K562 (cell line): ENCODE results near the gene RALGAPB. TPM values are rescaled to one million over a fixed set of nuclear protein-coding genes. Genes with fewer than 3 reads are reported as not detected.

Source experiments
- CCNT2 ChIP-seq: IDR thresholded peaks from 2 replicates; pipeline ENCODE4 v1.6.1; 2011; ENCODE audit warnings: borderline replicate concordance, low read depth, mild to moderate bottlenecking, moderate library complexity, mixed read lengths, low read length; ENCODE audit not compliant: insufficient read length; ENCODE audit errors: extremely low read depth
- CTBP1 ChIP-seq: fragments of 450-650 bp; IDR thresholded peaks from 2 replicates; pipeline ENCODE4 v1.6.1; 2016; ENCODE audit warnings: borderline replicate concordance
- FOSL1 ChIP-seq: fragments of 200-800 bp; sonication (Bioruptor generic); conservative IDR thresholded peaks from 2 replicates; pipeline ENCODE4 v1.6.1; 2016; ENCODE audit warnings: missing genetic modification characterization, missing compliant biosample characterization
- HLTF ChIP-seq: fragments of 450-650 bp; IDR thresholded peaks from 2 replicates; pipeline ENCODE4 v1.6.1; 2016
- MXI1 ChIP-seq: IDR thresholded peaks from 2 replicates; pipeline ENCODE4 v1.6.1; 2011; ENCODE audit warnings: low read depth, mild to moderate bottlenecking, improper control_type of control experiment, low read length
- POLR2H ChIP-seq: IDR thresholded peaks from 2 replicates; pipeline ENCODE4 v1.6.1; 2016; ENCODE audit warnings: missing genetic modification characterization, low read depth, mild to moderate bottlenecking, control low read depth, missing compliant biosample characterization, moderate library complexity
- TCF3 ChIP-seq: sonication (generic); formaldehyde crosslinking; IDR thresholded peaks from 2 replicates; pipeline ENCODE4 v1.4.0; 2020; ENCODE audit warnings: mild to moderate bottlenecking, missing genetic modification reagents
- ZFP36 ChIP-seq: fragments of 150-350 bp; IDR thresholded peaks from 2 replicates; pipeline ENCODE4 v1.6.1; 2018; ENCODE audit warnings: low read length, low read depth; ENCODE audit not compliant: partially characterized antibody
- ZNF274 ChIP-seq: IDR thresholded peaks from 2 replicates; pipeline ENCODE4 v1.6.1; 2011; ENCODE audit warnings: low read depth, mild to moderate bottlenecking, low read length, moderate library complexity, borderline replicate concordance
- ZNF444 ChIP-seq: fragments of 250-450 bp; sonication (Bioruptor Pico); IDR thresholded peaks from 2 replicates; pipeline ENCODE4 v1.4.0; 2020; ENCODE audit warnings: mild to moderate bottlenecking, moderate library complexity
- ZNF551 ChIP-seq: fragments of 250-450 bp; sonication (Bioruptor Pico); IDR thresholded peaks from 2 replicates; pipeline ENCODE4 v1.5.0; 2021; ENCODE audit warnings: mild to moderate bottlenecking, moderate library complexity
- ZNF57 ChIP-seq: fragments of 450-650 bp; formaldehyde crosslinking; IDR thresholded peaks from 2 replicates; pipeline ENCODE4 v1.4.0; 2020; ENCODE audit warnings: mild to moderate bottlenecking, moderate library complexity
- polyA plus RNA-seq, 8 experiments: library from polyadenylated mRNA; depleted of rRNA in 4 of 8; stranded (reverse) in 5 of 8; unstranded in 3 of 8; fragments of >200 nt; fragmentation: Nextera tagmentation in 2 of 8; fragmentation: Illumina TruSeq in 1 of 8; extraction: Ambion mirVana in 2 of 8; extraction: Trizol in 1 of 8; gene quantifications; 2 replicates each; pipeline versions ENCODE4 v1.2.1 to v1.2.3, GENCODE V29; 2011 to 2014; ENCODE audit warnings: inconsistent platforms in 1 of 8, missing spikeins in 1 of 8
- total RNA-seq, 7 experiments: library from RNA; depleted of rRNA in 6 of 7; stranded (reverse); fragments of >200 nt in 6 of 7; fragmentation: Illumina TruSeq in 2 of 7; extraction: Trizol in 2 of 7; gene quantifications; 2 replicates each; pipeline versions ENCODE4 v1.2.1 to v1.2.3, GENCODE V29; 2011 to 2021; ENCODE audit warnings: low replicate concordance in 1 of 7
- TF ChIP-seq, protein P1 (sequence below): fragments of 450-650 bp; formaldehyde crosslinking; conservative IDR thresholded peaks from 2 replicates; pipeline ENCODE4 v1.4.0; 2022; ENCODE audit warnings: mild to moderate bottlenecking, missing genetic modification characterization
- TF ChIP-seq, protein P2 (sequence below): fragments of 450-650 bp; IDR thresholded peaks from 2 replicates; pipeline ENCODE4 v1.6.1; 2018; ENCODE audit not compliant: partially characterized antibody
- TF ChIP-seq, protein P3 (sequence below): fragments of 450-650 bp; formaldehyde crosslinking; IDR thresholded peaks from 2 replicates; pipeline ENCODE4 v1.4.0; 2022; ENCODE audit warnings: mild to moderate bottlenecking, moderate library complexity

The RALGAPB gene
- total and polyA plus RNA-seq, 9 of the 15 experiments (the other 6 are each of a cell fraction or from before 2014, with no cell fraction given) = 4.3 to 25.6 (median 13.6) TPM

DNA sequence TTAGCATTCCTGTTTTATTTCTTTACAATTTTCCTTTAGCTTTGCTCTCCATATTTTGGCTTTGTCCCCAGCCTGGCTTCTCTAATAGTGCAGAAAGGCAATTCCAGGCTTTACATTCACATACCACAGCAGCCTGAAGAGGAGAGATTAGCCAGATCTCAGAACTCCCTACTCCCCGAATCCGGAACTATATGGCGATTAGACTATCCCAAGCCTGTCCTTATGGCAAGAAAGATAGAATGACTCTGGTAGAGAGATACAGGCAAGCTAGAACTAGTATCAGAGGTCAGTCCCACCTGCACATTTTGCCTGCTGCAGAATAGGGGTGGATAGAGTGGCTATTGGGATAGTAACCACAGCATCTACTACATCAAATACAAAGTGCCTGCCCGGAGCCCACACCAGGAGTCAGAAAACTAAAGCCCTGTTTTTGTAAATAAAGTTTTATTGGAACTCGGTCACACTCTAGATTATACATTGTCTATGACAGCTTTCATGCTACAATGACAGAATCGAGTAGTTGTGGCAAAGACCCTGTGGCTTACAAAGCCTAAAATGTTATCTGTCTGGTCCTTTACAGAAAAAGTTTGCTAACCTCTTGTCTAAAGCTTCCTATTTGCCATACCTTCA, 91.3 kb downstream of the RALGAPB start (continued):
- TF ChIP-seq ZNF444 (CRISPR knock-in tag) (no peak), ZNF57 (CRISPR knock-in tag) (no peak), FOSL1 (tag) (peak; percentile 53), TCF3 (peak; percentile 97), POLR2H (tag) (no peak), MXI1 (0 out of 2 replicates have a peak, but pooled peaks have one; percentile 35), ZFP36 (no peak), CCNT2 (peak; percentile 59), CTBP1 (peak; percentile 64), ZNF274 (peak; percentile 65; the same call in 1 of the 2 replicates), HLTF (peak; percentile 75; the same call in 1 of the 2 replicates), ZNF551 (CRISPR knock-in tag) (no peak)
- TF ChIP-seq, protein P1, sequence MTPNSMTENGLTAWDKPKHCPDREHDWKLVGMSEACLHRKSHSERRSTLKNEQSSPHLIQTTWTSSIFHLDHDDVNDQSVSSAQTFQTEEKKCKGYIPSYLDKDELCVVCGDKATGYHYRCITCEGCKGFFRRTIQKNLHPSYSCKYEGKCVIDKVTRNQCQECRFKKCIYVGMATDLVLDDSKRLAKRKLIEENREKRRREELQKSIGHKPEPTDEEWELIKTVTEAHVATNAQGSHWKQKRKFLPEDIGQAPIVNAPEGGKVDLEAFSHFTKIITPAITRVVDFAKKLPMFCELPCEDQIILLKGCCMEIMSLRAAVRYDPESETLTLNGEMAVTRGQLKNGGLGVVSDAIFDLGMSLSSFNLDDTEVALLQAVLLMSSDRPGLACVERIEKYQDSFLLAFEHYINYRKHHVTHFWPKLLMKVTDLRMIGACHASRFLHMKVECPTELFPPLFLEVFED (CRISPR knock-in tag) = no peak
- TF ChIP-seq, protein P2, sequence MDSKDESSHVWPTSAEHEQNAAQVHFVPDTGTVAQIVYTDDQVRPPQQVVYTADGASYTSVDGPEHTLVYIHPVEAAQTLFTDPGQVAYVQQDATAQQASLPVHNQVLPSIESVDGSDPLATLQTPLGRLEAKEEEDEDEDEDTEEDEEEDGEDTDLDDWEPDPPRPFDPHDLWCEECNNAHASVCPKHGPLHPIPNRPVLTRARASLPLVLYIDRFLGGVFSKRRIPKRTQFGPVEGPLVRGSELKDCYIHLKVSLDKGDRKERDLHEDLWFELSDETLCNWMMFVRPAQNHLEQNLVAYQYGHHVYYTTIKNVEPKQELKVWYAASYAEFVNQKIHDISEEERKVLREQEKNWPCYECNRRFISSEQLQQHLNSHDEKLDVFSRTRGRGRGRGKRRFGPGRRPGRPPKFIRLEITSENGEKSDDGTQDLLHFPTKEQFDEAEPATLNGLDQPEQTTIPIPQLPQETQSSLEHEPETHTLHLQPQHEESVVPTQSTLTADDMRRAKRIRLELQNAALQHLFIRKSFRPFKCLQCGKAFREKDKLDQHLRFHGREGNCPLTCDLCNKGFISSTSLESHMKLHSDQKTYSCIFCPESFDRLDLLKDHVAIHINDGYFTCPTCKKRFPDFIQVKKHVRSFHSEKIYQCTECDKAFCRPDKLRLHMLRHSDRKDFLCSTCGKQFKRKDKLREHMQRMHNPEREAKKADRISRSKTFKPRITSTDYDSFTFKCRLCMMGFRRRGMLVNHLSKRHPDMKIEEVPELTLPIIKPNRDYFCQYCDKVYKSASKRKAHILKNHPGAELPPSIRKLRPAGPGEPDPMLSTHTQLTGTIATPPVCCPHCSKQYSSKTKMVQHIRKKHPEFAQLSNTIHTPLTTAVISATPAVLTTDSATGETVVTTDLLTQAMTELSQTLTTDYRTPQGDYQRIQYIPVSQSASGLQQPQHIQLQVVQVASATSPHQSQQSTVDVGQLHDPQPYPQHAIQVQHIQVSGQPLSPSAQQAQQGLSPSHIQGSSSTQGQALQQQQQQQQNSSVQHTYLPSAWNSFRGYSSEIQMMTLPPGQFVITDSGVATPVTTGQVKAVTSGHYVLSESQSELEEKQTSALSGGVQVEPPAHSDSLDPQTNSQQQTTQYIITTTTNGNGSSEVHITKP = no peak
- TF ChIP-seq, protein P3, sequence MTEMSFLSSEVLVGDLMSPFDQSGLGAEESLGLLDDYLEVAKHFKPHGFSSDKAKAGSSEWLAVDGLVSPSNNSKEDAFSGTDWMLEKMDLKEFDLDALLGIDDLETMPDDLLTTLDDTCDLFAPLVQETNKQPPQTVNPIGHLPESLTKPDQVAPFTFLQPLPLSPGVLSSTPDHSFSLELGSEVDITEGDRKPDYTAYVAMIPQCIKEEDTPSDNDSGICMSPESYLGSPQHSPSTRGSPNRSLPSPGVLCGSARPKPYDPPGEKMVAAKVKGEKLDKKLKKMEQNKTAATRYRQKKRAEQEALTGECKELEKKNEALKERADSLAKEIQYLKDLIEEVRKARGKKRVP = no peak
